Stimulated activated CD8-positive, alpha-beta memory T cell treated with anti-CD3 and anti-CD28 coated beads, Interleukin-15, amount 100 ng/mL, for 1 hour (primary cell): ENCODE results near the gene METTL23.
"Not testable (repeated sequence)": the region's sequence is repeated elsewhere in the genome, so short reads cannot be mapped to it uniquely, and the experiment has no call there.

Source experiments
- DNase-seq: peaks from one replicate; pipeline ENCODE4 v3.0.0-alpha.2; 2020; ENCODE audit warnings: low read depth

Gene METTL23

GRCh38 chr17:76735586-76736348, 9.1 kb downstream of the METTL23 start:
- DNase-seq = no peak

GRCh38 chr17:76736349-76737081, 9.9 kb downstream of the METTL23 start:
- no peak for DNase-seq

DNA sequence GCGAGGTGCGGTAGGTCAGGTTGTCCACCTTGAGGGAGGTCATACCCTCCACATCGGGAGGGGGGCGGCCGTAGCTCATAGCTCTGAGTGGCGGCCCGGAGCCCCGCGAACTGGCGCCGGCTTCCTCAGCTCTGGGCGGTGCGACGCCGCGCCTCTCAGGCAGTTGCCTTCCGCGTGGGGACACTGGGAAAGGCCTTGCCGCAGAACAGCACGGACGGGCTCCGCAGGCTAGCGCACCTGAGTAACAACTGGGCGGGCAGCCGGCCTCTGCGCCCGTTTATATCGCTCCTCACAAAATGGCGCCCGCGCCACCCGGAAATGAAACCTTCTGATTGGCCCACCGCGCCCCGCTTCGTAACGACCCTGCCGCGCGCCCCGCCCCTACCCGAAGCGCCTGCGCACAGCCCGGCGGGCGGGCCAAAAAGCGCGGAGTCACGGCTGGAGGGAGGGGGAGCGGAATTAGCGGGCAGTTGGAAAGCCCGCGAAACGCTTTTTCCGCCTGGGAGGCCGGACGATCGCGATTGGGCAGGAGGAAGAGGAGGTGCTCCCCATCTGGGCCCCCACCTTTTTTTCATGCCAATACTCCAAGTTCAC, 10.5 kb downstream of the METTL23 start, which contains the start of gene SRSF2:
Gene SRSF2, minus strand, starts transcription at position 250 of the 594 bp plus-strand sequence. Its CDS starts 171 bp downstream, at position 79.
- peak; percentile 92 for DNase-seq

DNA sequence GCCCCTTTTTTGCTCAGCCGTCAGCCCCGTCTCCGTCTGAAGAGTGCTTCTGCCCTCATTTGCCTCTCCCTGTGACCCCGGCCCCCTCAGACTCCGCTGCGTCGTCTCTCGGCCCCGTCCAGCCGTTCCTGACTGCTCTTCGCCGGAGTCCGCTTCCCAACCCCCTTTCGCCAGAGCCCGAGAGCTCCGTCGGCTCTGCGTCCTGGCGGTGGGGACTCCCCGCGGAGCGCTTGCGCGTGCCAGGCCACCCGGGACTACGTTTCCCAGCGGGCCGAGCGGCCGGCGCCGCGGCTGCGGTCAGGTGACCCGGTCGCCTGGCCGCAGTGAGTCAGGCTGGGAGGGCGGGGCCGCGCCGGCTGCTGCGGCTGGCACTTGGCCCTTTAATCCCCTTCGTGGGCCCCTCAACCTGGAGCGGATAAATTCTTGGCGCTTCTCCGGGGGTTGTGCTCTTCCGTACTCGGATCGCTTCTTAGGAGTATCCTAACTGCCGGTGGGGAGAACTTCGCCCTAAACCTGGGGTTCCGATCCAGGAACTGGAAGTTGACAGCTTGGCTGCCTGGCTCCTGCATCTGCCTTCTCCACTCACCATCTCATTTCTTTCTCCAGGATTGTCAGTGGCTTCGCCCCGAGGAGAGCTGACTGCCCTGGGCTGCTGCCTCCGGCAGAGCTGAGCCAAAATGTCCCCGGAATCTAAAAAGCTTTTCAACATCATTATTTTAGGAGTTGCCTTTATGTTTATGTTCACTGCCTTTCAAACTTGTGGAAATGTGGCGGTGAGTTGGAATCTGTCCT, 11.2 kb downstream of the METTL23 start, which contains the start of gene MFSD11:
Gene MFSD11, plus strand, starts transcription at position 444 of the 792 bp plus-strand sequence. Its CDS starts 234 bp downstream, at position 678.
- DNase-seq = peak; percentile 79

DNA sequence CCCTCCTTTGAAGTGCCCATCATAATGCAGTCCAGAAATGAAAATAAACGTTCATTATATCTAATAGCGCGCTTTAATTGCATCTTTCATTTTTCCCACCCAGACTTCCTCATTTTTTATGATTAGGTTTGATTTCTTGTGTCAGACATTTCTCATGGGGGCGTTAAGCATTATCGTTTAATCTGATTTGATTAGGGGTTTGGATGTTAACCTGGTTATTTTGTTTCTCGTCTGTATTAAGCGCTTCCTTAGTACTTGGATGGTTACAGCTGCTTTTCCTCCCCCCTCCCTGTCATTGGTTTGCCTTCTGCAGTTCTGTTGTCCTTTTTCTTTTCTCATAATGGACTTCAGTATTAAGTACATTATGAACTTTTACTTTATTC, 11.8 kb downstream of the METTL23 start:
- DNase-seq = no peak

GRCh38 chr17:76739568-76740115, 13.0 kb downstream of the METTL23 start:
- not testable (repeated sequence) for DNase-seq

DNA sequence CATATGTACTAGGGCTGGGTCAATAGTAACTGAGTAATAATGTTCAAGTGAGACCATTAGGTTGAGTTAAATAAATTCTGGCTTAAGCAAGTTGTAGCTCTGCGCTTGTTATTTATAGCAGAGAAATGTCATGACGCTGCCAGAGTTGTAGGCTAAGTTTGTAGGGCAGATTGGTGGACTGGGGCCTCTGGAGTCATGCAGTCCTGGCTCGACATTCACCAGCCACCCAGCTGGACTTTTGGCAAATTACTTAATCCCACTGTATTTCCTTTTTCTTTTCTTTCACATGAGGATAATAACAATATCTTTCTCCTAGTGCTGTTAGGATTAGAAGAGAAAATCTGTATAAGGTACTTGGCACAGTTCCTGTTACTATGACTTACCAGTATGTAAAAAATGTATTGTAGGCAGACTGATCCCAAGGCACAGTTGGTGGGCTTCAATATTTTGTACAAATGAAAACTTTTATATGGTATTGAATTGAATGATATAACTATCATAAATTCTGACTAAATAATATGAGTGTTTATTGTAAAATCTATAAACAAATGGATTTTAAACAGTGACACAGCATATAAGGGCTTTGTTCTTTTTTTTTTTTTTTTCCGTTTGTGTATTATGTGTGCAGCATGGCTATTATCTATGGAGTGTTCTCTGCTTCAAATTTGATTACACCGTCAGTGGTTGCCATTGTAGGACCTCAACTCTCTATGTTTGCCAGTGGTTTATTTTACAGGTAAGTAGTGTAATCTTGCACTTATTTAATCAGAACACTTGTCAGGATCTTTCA, 13.9 kb downstream of the METTL23 start:
- no peak for DNase-seq

GRCh38 chr17:76742958-76743357, 16.3 kb downstream of the METTL23 start:
- DNase-seq = no peak

- no peak for DNase-seq
These were observed 18.1 kb downstream of the METTL23 start for GRCh38 chr17:76744747-76745146.

- not testable (repeated sequence) for DNase-seq
These were observed 19.1 kb downstream of the METTL23 start for GRCh38 chr17:76745785-76746184.

- no peak for DNase-seq
These were observed 21.2 kb downstream of the METTL23 start for GRCh38 chr17:76747716-76748363.

DNA sequence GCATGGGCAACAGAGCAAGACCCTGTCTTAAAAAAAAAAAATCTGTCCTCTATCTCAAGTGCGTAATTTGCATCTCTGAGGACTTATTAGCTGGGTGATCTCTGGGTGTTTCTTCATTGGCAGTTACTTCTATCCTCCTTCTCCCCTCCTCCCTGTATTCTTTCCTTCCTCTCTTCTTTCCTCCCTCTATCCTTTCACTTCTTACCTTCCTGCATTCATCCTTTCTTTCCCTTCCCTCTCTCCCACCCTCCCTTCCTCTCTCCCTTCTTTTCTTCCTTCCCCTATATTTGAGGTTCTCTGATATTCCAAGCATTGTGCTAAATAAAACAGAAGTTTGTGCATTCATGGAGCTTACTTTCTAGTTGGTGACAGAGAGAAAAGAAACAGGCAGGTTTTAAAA, 22.0 kb downstream of the METTL23 start:
- no peak for DNase-seq

DNA sequence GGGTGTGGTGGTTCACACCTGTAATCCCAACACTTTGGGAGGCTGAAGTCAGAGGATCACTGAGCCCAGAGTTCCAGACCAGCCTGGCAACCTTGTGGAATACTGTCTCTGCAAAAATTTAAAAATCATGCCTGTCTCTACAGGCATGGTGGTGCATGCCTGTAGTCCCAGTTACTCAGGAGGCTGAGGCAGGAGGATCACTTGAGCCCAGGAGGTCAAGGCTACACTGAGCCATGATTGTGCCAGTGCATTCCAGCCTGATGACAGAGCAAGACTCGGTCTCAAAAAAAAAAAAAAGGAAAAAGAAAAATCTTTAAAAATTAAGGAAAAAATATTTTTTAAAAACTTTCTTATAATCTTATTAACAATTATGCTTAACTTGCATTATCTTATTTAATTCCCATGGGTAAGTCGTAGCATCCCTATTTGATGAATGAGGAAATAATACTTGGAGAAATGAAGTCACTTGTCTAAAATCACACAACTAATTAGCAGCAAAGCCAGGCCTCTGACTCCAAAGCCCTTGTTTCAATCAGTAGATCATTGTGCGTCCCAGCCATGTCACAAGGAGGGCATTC, 24.9 kb downstream of the METTL23 start:
- DNase-seq = no peak

DNA sequence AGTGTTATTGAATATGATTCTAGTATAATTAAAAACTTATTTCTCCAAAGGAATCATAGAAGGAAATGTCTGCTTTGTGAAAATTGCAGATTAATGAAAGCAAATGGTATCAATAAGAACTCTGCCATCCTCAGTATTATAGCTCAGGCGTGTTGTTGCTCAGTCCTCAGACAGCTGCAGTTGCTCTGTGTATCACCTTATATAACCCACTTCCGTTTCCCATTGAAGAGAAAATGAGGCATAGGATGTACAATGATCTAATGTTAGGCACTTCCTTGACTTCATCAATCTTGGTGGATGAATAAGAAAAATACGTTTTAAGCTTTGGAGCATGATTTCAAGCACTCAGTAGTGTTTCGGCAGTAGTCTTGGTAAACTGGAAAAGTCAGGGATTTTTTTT, 25.4 kb downstream of the METTL23 start:
- no peak for DNase-seq

- no peak for DNase-seq
These were observed 26.7 kb downstream of the METTL23 start for GRCh38 chr17:76753061-76753961.

DNA sequence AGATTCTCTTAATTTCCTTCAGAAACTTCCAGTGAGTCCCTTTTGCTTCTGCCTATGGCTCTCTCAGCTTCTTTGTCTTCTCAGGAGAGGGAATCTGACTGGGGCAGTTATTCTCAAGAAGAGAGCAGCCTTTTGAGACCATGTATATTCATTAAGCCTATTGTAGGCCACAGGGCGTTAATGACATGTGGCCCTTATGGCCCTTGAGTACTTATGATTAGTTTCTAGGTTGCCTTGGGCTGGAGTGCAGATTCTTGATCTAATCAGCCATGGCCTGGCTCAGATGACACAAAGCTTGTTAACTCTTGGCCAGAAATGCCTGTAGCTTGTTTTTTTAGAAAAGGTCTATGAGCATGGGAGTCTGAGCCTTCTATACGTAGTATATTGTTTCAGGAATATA, 28.6 kb downstream of the METTL23 start:
- no peak for DNase-seq

DNA sequence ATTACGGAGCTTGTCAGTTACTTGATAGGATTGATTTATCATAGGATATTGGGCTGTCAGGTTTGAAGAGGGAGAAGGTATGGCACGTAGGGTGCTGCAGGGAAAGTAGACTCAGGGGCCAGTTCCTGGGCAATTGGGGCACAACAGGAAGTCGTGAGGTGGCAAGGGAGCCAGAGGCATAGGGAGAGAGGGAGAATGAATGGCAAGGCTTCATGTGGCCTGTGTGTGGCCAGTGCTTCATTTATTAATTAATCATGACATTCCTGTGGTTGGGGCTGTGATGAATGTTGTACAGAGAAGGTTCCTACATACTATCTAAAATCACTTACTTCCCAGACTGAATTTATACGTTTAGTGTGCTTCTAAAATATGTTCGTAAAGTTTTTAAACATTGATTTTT, 30.6 kb downstream of the METTL23 start:
- DNase-seq = no peak

- no peak for DNase-seq
These were observed 31.9 kb downstream of the METTL23 start for GRCh38 chr17:76758570-76758969.
